SHP77 treated with DMSO at 0.1 percent for 48 hours (cell line): ENCODE results near the gene PRDM8.
"Not testable (repeated sequence)": the region's sequence is repeated elsewhere in the genome, so short reads cannot be mapped to it uniquely, and the experiment has no call there.

Experiments used
- DNase-seq: peaks from one replicate; lab custom pipeline; 2025; lab: John Stamatoyannopoulos, UW

Gene PRDM8

GRCh38 chr4:80196922-80197573 is at the start of gene PRDM8:
TSS of gene PRDM8 (plus strand) at chr4:80197503. CDS start at chr4:80200081, 2,578 bp downstream.
- peak; percentile 77 for DNase-seq

- DNase-seq: no peak
Observed at GRCh38 chr4:80150387-80151180, 46.7 kb upstream of the PRDM8 start.

GRCh38 chr4:80151981-80152380 is 45.3 kb upstream of the PRDM8 start:
- no peak for DNase-seq

GRCh38 chr4:80153874-80154544 is 43.3 kb upstream of the PRDM8 start:
- DNase-seq: no peak

GRCh38 chr4:80154545-80154933 is 42.8 kb upstream of the PRDM8 start:
- DNase-seq: no peak

GRCh38 chr4:80155316-80155982 is 41.9 kb upstream of the PRDM8 start:
- DNase-seq: no peak

- no peak for DNase-seq
Observed at GRCh38 chr4:80156410-80156809, 40.9 kb upstream of the PRDM8 start.

GRCh38 chr4:80161413-80162058 is 35.8 kb upstream of the PRDM8 start:
- no peak for DNase-seq

GRCh38 chr4:80162418-80162817 is 34.9 kb upstream of the PRDM8 start:
- no peak for DNase-seq

GRCh38 chr4:80165855-80166254 is 31.4 kb upstream of the PRDM8 start:
- DNase-seq: no peak

GRCh38 chr4:80171251-80171650 is 26.1 kb upstream of the PRDM8 start:
- no peak for DNase-seq

- no peak for DNase-seq
Observed at GRCh38 chr4:80171656-80172055, 25.6 kb upstream of the PRDM8 start.

- no peak for DNase-seq
Observed at GRCh38 chr4:80172203-80172602, 25.1 kb upstream of the PRDM8 start.

GRCh38 chr4:80173401-80173800 is 23.9 kb upstream of the PRDM8 start:
- DNase-seq: no peak

- DNase-seq: no peak
Observed at GRCh38 chr4:80173841-80174240, 23.5 kb upstream of the PRDM8 start.

GRCh38 chr4:80177793-80178192 is 19.5 kb upstream of the PRDM8 start:
- DNase-seq: not testable (repeated sequence)

GRCh38 chr4:80178964-80179363 is 18.3 kb upstream of the PRDM8 start:
- no peak for DNase-seq

GRCh38 chr4:80179637-80180161 is 17.6 kb upstream of the PRDM8 start:
- no peak for DNase-seq

- no peak for DNase-seq
Observed at GRCh38 chr4:80180743-80181142, 16.6 kb upstream of the PRDM8 start.

- DNase-seq: no peak
Observed at GRCh38 chr4:80182237-80182866, 15.0 kb upstream of the PRDM8 start.
